ENCODE measurements around the gene HSPB7.
"Not testable (repeated sequence)": the region's sequence is repeated elsewhere in the genome, so short reads cannot be mapped to it uniquely, and the experiment has no call there.

Gene HSPB7

DNA sequence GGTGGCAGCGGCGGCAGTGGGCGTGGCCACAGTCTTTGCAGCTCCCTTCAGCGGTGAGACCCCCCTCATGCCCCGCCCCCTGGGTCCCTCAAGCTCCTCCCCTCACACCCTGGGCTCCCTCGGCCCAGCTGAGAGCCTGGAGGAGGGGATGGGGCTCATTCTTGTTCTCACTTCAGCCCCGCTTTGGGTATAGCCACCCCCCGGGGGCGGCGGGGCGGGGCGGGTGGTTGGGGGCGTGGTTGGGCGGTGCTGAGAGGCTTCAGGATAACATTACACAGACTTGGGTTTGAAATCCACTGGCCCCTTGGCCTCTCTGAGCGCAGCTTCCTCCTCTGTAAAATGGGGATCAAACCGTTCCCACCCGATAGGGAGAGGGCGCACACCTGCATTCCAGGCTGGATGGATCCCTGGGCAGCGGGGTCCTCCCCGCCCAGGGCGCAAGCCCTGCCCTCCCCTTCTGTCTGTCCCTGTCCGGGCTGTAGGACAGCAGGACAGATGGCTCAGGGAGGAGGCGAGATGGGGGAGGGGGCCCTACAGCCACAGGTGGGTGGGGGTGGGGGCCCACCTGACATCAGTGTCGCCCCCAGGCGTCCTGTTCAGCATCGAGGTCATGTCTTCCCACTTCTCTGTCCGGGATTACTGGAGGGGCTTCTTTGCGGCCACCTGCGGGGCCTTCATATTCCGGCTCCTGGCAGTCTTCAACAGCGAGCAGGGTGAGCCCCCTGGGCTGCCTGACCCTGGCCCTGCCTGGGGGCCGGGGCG lies 9.1 kb upstream of the HSPB7 start:
- TF ChIP-seq CTCF (conservative IDR thresholded peaks at IDR 0.05; ENCODE audit: control insufficient read depth, insufficient read depth, low read depth, low read length) = no peak
- no peak for DNase-seq (ENCODE audit: low read depth)

GRCh38 chr1:16026302-16026701 lies 8.5 kb upstream of the HSPB7 start:
- DNase-seq (ENCODE audit: low read depth) = not testable (repeated sequence)

More for the DNA sequence above, 9.1 kb upstream of the HSPB7 start:
- H3K4me3 ChIP-seq (ENCODE audit: control insufficient read depth, low read depth, low read length) = no peak overlapping the region

GRCh38 chr1:16023050-16023653 lies 5.3 kb upstream of the HSPB7 start:
- H3K4me3 ChIP-seq (ENCODE audit: control insufficient read depth, low read depth, low read length) = no peak overlapping the region
- DNase-seq (ENCODE audit: low read depth) = no peak
- no peak for TF ChIP-seq CTCF (conservative IDR thresholded peaks at IDR 0.05; ENCODE audit: control insufficient read depth, insufficient read depth, low read depth, low read length)

More at GRCh38 chr1:16026302-16026701, 8.5 kb upstream of the HSPB7 start:
- H3K4me3 ChIP-seq (ENCODE audit: control insufficient read depth, low read depth, low read length) = not testable (repeated sequence)

DNA sequence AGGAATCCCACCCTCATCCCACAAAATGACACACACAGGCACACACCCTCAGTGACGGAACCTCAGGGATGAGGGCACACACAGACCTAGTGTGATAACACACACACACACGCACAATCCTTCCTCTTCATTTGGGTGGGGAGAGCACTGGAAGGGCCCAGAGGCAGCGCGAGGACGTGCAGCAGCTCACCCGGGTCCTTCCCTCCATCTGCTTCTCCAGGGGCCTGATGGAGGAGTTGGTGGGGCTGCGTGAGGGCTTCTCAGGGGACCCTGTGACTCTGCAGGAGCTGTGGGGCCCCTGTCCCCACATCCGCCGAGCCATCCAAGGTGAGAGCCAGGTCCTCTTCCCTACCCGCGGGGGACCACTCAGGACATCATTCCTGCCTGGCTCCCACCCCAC lies 4.5 kb upstream of the HSPB7 start:
- DNase-seq (ENCODE audit: low read depth) = no peak

GRCh38 chr1:16021681-16022080 lies 3.8 kb upstream of the HSPB7 start, which contains the start of gene CLCNKA:
TSS of gene CLCNKA (plus strand) at chr1:16022036. CDS start at chr1:16022620, 584 bp downstream.
- no peak for TF ChIP-seq CTCF (conservative IDR thresholded peaks at IDR 0.05; ENCODE audit: control insufficient read depth, insufficient read depth, low read depth, low read length)
- DNase-seq (ENCODE audit: low read depth) = no peak
- H3K4me3 ChIP-seq (ENCODE audit: control insufficient read depth, low read depth, low read length) = no peak within 1 kb of the TSS

More for the DNA sequence above, 4.5 kb upstream of the HSPB7 start:
- no peak for TF ChIP-seq CTCF (conservative IDR thresholded peaks at IDR 0.05; ENCODE audit: control insufficient read depth, insufficient read depth, low read depth, low read length)
- no peak overlapping the region for H3K4me3 ChIP-seq (ENCODE audit: control insufficient read depth, low read depth, low read length)

DNA sequence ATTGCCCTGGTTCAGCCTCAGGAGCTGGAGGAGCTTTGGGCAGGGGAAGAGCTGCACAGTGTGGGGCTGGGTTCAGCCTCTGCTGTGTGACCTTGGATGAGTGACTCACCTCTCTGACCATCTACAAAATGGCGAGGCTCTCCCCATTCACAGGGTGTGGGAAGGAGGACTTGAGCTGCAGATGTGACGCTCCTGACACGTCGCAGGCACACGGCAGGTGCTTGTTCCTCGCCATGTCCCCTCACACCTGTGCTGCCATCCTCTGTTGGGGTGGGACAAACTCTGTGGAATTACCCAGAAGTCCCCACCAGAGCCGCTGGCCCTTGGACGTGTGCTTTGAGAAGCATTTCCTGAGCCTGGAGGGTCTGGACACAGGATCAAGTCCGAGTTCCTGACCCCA lies 3.0 kb upstream of the HSPB7 start:
- not testable (repeated sequence) for DNase-seq (ENCODE audit: low read depth); H3K4me3 ChIP-seq (ENCODE audit: control insufficient read depth, low read depth, low read length)

DNA sequence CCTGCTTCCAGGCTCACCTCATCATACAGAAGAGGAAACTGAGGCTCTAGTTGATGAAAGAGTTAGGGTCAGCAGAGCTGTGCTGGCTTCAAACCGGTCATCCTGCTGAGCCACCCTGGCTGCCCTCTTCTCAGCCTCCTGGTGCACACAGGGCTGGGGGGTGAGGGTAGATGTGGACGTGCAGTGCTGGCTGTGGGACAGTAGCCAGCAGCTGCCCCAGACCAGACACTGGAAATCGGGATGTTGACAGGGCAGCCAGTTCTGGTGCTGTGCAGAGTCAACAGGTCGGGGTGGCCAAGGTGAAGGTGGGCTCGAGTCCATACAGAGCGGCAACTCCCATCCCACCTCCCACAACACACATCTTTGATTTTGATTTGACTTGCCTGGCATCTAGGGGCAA lies 2.5 kb upstream of the HSPB7 start:
- no peak for TF ChIP-seq CTCF (conservative IDR thresholded peaks at IDR 0.05; ENCODE audit: control insufficient read depth, insufficient read depth, low read depth, low read length)
- no peak for DNase-seq (ENCODE audit: low read depth)
- no peak overlapping the region for H3K4me3 ChIP-seq (ENCODE audit: control insufficient read depth, low read depth, low read length)

Data from fibroblast of mammary gland (primary cell).